Tibial nerve (tissue), 3 donors: Measurements from ENCODE around the gene WDR12.

ENCODE experiments used
- POLR2A ChIP-seq, 2 donors: fragments of 450-650 bp; IDR thresholded peaks; one replicate each; pipeline ENCODE4 v1.6.1; 2017; ENCODE audit warnings: antibody characterized with exemption in 2 of 2, mild to moderate bottlenecking in 2 of 2, moderate library complexity in 2 of 2
- TF ChIP-seq, protein P1 (sequence below), 5 experiments: fragments of 200-600 bp in 3 of 5; fragments of 450-650 bp in 2 of 5; sonication (generic) in 3 of 5; IDR thresholded peaks; one replicate each; pipeline ENCODE4 v1.5.1; 2016 to 2019; ENCODE audit warnings: antibody characterized with exemption in 5 of 5, mild to moderate bottlenecking in 3 of 5, moderate library complexity in 2 of 5

DNA sequence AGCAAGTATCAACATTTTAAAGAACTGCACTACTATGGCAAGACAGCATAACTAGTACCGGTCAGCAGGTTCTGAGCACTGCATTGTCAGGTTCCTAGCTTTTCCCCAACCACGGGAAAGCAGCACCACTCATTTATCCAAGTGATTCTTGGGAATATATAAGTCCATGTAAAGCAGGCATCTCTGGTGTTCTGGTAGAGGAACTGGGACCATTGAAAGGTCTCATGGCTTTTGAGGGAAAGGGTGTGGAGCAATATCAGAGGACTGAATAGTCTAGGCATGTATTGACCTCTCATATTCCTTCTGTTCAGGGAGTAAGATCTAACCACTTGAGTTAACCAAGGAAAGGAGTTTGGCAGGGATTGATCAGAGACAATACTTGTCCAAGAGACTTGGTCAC, 33.8 kb downstream of the WDR12 start:
- TF ChIP-seq, protein P1, sequence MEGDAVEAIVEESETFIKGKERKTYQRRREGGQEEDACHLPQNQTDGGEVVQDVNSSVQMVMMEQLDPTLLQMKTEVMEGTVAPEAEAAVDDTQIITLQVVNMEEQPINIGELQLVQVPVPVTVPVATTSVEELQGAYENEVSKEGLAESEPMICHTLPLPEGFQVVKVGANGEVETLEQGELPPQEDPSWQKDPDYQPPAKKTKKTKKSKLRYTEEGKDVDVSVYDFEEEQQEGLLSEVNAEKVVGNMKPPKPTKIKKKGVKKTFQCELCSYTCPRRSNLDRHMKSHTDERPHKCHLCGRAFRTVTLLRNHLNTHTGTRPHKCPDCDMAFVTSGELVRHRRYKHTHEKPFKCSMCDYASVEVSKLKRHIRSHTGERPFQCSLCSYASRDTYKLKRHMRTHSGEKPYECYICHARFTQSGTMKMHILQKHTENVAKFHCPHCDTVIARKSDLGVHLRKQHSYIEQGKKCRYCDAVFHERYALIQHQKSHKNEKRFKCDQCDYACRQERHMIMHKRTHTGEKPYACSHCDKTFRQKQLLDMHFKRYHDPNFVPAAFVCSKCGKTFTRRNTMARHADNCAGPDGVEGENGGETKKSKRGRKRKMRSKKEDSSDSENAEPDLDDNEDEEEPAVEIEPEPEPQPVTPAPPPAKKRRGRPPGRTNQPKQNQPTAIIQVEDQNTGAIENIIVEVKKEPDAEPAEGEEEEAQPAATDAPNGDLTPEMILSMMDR (IDR thresholded peaks at IDR 0.05) = no peak
- TF ChIP-seq POLR2A (IDR thresholded peaks at IDR 0.05) = no peak
